Skeletal muscle cell (primary cell): Measurements from ENCODE around the gene METRNL.
"Not testable (repeated sequence)": the region's sequence is repeated elsewhere in the genome, so short reads cannot be mapped to it uniquely, and the experiment has no call there.

Experiments used
- DNase-seq: peaks from one replicate; pipeline ENCODE4 v3.0.0-alpha.2; 2010; ENCODE audit warnings: low read depth
- H3K4me3 ChIP-seq: 2 replicates; pipeline ENCODE4 v1.5.1; 2011; ENCODE audit warnings: low read depth, mild to moderate bottlenecking, control low read depth, low read length, moderate library complexity

Gene METRNL, protein sequence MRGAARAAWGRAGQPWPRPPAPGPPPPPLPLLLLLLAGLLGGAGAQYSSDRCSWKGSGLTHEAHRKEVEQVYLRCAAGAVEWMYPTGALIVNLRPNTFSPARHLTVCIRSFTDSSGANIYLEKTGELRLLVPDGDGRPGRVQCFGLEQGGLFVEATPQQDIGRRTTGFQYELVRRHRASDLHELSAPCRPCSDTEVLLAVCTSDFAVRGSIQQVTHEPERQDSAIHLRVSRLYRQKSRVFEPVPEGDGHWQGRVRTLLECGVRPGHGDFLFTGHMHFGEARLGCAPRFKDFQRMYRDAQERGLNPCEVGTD

DNA sequence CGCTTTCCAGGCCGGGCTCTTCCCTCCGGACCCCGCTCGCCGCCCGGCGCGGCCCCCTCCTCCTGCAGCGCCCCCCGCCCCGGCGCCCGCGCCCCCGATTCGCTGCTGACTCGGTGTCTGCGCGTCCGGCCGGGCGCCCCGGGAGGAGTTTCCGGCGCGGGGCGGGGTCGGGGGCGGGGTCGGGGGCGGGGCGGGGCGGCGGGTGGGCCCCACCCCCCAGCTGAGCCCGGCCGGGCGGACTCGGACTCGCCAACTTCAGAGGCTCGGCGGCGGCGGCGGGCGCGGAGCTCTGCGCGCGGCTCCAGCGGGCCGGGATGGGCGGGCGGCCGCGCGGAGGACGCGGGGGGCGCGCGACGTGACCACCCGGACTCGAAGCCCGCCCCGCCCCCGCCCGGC, at the start of gene METRNL:
TSS of gene METRNL (plus strand) at position 258 of the 396 bp plus-strand sequence. CDS start 207 bp downstream, outside the sequence.
- H3K4me3 ChIP-seq, result peak within 1 kb of the TSS; percentile 58
- DNase-seq, result no peak

DNA sequence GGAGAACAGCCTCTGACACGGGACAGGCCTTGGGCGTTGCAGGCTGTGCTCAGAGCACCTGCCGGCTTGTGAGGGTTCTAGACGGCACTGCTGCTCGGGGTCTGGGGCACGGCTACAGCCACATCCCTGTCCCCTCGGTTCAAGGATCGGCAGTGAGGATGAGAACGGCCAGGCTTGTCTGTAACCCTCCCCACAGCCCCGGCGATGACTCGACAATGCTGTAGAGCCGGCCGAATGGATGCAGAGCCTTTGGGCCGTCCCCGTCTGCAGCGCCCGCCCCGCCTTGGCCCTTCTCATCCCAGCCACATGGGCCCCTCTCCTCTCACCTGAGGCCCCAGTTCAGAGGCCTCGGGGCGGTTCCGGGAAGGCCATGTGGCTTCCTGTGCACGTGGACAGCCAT, 49.0 kb upstream of the METRNL start:
- no peak overlapping the region for H3K4me3 ChIP-seq
- DNase-seq, result no peak

DNA sequence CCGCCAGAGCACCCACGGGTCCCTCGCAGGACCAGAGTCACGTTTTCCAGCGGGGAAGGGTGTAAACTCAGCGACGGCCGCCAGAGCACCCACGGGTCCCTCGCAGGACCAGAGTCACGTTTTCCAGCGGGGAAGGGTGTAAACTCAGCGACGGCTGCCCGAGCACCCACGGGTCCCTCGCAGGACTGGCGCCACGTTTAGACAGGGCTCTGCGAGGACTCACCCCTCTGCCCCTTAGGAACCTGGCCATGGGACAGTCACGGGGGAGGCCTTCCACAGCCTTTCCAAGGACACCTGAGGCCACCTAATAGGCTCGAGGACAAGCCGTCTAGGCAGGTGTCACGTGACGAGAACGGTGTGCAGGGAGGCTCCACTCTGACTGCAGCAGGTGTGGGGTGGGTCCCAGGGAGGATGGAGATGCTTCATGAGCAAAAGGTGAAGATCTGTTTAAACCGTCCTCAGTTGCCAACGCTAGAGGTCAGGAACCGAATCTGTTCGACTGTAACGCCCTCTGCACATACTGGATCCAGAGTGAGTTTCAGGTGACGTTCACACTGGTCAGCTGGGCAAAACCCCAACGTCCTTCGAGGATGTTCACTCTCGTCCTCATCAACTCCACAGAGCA, 48.0 kb upstream of the METRNL start:
- no peak overlapping the region for H3K4me3 ChIP-seq
- no peak for DNase-seq

DNA sequence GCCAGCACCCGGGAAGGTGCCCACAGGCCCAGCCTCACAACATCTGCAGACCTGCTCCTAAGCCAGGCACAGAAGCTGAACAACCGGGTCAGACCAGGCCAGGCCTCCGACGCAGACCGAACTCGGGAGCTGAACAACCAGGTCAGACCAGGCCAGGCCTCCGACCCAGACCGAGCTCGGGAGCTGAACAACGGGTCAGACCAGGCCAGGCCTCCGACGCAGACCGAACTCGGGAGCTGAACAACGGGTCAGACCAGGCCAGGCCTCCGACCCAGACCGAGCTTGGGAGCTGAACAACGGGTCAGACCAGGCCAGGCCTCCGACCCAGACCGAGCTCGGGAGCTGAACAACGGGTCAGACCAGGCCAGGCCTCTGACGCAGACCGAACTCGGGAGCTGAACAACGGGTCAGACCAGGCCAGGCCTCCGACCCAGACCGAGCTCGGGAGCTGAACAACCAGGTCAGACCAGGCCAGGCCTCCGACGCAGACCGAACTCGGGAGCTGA, 47.4 kb upstream of the METRNL start:
- not testable (repeated sequence) for DNase-seq, H3K4me3 ChIP-seq

DNA sequence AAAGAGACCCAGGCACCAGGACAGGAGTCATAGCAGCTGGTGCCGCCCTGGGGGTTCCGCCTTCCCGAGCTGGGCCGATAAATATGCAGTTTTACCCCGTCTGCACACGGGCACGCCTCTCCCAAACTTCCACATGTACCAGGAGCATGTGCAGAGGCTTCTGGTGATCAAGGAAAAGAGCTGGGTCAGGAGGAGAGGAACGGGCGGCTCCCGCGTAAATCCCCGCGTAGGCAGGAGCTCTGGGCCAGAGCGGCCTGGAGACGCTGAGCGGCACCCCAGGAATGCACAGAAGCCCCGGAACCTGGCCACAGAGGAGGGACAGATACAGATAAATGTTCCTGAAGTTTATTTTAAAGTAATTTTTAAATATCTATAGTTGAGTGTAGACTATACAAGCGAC, 46.6 kb upstream of the METRNL start:
- DNase-seq, result no peak
- no peak overlapping the region for H3K4me3 ChIP-seq

DNA sequence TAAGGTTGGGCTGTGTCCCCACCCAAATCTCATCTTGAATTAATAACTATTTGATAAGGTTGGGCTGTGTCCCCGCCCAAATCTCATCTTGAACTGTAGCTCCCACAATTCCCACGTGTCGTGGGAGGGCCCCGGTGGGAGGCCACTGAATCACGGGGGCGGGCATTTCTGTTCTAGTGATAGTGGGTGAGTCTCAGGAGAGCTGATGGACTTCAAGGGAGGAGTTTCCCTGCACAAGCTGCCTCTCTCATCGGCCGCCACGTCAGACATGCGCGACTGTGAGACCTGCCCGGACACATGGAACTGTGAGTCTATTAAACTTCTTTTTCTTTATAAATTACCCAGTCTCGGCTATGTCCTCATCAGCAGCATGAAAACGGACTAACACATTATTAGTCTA, 44.9 kb upstream of the METRNL start:
- DNase-seq, result no peak
- no peak overlapping the region for H3K4me3 ChIP-seq

DNA sequence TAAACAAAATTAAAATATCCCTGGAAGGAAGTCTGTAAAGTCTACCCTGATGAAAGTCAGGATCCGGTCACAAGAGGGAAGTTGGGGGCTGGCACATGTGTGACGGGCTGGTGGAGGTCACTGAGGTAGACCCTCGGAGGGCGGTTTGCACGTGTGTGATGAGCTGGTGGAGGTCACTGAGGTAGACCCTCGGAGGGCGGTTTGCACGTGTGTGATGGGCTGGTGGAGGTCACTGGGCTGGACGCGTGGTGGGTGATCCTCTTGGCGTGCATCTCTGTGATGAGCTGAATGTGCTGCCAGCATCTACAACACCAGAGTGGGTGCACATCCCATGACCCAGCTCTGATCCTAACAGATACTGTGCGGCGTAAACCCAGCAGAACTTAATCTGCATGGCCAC, 43.7 kb upstream of the METRNL start:
- DNase-seq, result no peak
- no peak overlapping the region for H3K4me3 ChIP-seq

DNA sequence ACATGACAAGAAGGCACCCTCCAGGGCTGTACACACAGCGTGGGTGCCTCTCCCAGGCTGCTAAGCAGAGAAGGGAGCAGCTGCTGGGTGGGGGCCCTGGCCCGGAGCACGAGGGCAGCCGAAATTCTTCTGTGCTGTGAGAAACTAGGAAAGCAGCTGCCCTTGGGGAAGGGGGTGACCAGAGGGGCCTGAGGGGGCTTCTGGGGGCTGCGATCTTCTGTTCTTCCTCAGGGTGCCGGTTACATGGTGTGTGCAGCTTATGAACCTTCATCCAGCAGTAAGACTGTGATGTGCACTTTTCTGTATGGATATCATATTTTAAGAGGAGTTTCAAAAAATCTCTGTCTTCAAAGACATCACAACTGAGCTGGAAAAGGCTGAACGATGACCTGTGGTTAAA, 43.2 kb upstream of the METRNL start:
- DNase-seq, result no peak
- H3K4me3 ChIP-seq, result no peak overlapping the region

DNA sequence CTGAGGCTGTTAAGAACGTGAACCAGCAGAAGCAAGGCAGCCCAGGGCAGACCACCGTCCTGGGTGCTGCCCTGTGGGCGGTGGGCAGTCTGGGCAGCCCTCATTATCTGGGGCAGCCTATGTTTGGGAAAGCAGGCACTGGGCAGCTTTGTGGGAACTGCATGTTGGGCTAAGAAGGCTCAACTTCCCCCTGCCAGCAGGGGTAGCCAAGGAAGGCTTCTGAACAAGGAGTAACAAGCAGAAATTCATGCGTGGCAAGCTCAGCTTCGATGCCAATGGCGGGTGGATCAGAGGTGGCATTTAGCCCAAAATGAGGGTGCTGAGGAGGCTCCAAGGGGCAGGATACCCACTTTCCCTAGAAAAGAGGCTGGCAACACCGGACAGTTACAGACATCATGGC, 42.7 kb upstream of the METRNL start:
- DNase-seq, result no peak
- H3K4me3 ChIP-seq, result no peak overlapping the region

DNA sequence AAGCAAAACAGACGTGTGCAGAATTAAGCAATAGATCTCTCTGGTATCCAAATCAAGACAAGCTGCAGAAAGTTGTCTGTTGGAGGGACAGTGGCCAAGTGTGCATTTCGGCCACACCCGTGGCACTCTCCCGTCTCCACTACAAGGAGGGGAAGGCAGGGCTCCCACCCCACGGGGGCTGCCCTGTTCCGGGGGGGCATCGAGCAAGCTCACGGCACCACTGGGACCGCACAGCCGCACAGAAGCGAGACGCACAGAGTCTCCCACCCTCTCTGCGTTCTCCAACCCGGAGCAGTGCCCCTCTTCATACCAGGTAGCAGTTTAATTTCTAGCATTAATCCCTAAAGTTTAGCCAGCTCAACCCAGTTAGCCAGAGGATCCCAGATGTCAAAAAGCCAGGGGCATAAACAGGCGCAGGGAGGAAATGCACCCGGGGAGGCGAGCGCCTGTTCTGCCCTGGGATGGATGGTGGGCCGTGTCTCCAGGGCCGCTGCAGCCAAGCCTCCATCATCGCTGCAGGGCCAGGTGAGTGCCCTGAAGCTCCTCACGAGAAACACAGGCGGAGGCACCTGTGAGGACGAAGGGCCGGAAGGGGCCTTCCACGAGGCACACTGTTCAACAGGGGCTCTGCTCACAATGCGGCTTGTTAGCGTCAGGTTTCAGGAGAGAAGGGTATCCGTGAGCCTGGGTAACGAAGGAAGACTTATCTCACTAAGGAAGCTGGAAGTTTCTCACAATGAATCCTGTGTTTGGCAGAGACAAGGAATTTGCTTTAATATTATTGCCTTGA, 42.1 kb upstream of the METRNL start:
- no peak overlapping the region for H3K4me3 ChIP-seq
- no peak for DNase-seq

DNA sequence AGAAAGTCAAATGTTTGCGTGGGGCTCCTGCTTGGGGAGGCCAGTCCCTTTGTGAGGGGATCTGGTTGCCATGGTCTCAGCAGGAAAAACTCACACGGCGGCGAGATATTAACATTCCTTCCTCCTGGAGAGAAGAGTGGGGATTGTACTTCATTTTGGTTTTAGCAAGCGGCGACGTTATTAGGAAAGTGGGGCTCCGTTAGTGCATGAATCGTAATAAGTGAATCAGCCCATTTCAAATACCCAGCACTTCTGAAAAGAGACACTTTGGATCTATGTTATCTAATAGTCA, 41.6 kb upstream of the METRNL start:
- no peak overlapping the region for H3K4me3 ChIP-seq

DNA sequence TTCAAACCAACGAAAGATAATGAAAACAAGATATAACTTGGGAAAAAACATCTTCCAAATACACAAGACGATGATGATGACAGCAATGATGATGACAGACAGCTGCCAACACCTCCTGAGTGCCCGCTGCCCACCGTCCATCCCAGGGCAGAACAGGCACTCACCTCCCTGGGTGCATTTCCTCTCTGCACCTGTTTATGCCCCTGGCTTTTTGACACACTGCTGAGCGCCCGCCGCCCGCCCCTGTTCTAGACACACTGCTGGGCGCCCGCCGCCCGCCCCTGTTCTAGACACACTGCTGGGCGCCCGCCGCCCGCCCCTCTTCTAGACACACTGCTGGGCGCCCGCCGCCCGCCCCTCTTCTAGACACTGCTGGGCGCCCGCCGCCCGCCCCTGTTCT, 40.4 kb upstream of the METRNL start:
- DNase-seq, H3K4me3 ChIP-seq: not testable (repeated sequence)

More for the DNA sequence above, 41.6 kb upstream of the METRNL start:
- no peak for DNase-seq

DNA sequence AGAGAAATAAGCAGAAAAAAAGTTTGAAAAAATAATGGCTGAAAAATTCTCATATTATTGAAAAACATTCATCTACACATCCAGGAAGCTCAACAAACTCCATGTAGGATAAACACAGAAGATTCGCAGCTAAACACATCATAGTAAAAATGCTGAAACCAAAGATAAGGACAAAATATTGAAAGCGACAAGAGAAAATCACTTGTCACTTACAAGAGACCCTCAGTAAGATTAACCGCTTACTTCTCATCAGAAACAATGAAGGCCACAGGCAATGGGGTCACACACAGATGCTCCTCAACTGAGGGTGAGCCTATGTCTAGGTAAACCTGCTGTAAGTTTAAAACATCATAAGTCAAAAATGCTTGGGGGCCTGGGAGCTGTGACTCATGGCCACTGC, 38.1 kb upstream of the METRNL start:
- H3K4me3 ChIP-seq, result no peak overlapping the region
- DNase-seq, result no peak

DNA sequence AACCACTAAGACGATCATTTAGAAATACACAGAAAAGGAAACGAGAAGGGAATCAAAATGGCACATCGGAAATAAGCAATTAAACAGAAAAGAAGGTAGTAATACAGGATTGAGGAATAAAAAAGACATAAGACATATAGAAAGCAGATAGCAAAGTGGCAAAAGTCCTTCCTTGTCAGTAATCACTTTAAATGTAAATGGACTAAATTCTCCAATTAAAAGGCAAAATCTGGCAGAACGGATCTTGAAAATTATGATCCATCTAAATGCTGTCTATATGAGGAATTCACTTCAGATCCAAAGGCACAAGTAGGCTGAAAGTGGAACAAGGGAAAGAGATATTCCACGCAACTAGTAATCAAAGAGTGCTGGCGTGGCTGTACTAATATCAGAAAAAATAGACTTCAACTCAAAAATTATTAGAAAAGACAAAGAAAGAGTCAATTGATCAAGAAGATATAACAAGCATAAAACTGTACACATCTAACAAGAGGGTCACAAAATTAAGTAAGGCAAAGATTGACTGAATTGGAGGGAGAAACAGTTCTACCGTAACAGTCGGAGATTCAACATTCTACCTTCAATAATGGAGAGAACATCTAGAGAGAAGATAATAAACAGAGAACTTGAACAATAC, 36.8 kb upstream of the METRNL start:
- H3K4me3 ChIP-seq, result no peak overlapping the region
- no peak for DNase-seq

DNA sequence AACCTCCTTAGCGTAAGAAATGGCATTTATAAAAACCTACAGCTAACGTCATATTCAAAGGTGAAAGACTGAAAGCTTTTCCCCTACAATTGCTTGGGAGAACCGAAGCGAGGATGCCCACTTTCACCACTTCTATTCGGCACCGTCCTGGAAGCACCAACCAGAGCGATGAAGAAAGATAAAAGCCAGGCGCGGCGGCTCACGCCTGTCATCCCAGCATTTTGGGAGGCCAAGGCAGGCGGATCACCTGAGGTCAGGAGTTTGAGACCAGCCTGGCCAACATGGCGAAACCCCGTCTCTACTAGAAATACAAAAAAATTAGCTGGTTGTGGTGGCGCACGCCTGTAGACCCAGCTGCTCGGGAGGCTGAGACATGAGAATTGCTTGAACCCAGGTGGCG, 34.9 kb upstream of the METRNL start:
- DNase-seq, H3K4me3 ChIP-seq: not testable (repeated sequence)

DNA sequence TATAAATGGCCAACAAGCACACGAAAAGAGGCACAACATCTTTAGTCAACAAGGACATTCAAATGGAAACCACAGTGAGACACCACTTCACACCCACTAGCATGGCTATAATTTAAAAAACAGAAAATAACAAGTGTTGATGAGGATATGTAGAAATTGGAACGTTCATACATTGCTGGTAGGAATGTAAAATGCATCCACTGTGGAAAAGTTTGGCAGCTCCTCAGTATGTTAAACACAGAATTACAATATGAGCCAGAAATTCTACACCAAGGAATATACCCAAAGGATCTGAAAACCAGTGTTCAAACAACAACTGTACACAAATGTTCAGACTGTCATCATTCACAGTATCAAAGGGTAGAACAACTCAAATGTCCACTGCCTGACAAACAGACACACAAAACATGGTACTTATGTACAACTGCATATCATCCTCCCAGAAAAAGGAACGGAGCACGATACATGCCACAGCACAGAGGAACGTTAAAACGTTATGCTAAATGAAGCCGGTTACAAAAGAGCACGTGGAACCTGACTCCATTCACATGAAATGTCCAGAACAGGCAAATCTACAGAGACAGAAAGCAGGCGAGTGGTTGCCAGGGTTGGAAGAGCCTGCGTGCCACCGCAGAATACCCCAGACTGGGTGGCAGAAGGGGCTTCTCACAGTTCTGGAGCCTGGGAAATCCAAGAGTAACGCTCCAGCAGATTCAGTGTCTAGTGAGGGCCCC, 32.8 kb upstream of the METRNL start:
- no peak overlapping the region for H3K4me3 ChIP-seq
- DNase-seq, result no peak

DNA sequence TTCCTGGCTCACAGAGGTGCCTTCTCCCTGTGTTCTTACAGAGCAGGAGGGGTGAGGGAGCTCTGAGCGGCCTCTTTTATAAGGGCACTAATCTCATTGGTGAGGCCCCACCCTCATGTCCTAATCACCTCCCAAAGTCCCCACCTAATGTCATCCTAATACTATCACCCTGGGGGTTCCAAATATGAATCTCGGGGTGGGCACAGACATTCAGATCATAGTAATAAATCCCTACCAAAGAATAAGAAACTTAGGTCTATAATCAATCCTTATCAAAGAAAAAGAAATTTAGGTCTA, 32.3 kb upstream of the METRNL start:
- no peak overlapping the region for H3K4me3 ChIP-seq
- no peak for DNase-seq

DNA sequence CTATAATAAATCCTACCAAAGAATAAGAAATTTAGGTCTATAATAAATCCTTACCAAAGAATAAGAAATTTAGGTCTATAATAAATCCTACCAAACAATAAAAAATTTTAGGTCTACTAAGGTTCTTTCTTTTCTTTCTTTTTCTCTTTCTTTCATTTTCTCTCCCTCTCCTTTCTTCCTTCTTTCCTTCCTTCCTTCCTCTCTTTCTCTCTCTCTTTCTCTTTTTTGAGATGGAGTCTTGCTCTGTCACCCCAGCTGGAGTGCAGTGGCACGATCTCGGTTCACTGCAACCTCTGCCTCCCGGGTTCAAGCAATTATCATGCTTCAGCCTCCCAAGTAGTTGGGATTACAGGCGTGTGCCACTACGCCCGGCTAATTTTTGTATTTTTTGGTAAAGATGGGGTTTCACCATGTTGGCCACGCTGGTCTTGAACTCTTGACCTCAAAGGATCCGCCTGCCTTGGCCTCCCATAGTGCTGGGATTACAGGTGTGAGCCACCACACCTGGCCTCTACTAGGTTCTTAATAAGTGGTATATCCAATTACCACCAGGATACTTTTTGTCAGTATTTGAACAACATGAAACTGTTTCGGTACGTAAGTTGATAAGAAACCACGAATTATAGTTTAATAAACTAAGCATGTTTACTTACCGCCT, 31.5 kb upstream of the METRNL start:
- H3K4me3 ChIP-seq, DNase-seq: not testable (repeated sequence)
